Epithelial cell of prostate (primary cell): Measurements from ENCODE around the gene RBBP8NL.

Experiments
- DNase-seq: peaks from one replicate; pipeline ENCODE4 v3.0.0-alpha.2; 2011; ENCODE audit warnings: low read depth, low spot score
- H3K27ac ChIP-seq: fragments of 450-650 bp; 2 replicates; pipeline ENCODE4 v1.5.1; 2017; ENCODE audit warnings: mild to moderate bottlenecking

Gene RBBP8NL

GRCh38 chr20:62424249-62425107 is 2.9 kb downstream of the RBBP8NL start:
- no peak for DNase-seq
- no peak overlapping the region for H3K27ac ChIP-seq

GRCh38 chr20:62423326-62423706 is 4.0 kb downstream of the RBBP8NL start:
- DNase-seq: no peak
- H3K27ac ChIP-seq: no peak overlapping the region

- no peak for DNase-seq
- H3K27ac ChIP-seq: no peak overlapping the region
Observed at GRCh38 chr20:62422636-62423325, 4.6 kb downstream of the RBBP8NL start.

GRCh38 chr20:62421716-62421990 is 5.7 kb downstream of the RBBP8NL start:
- no peak for DNase-seq
- no peak overlapping the region for H3K27ac ChIP-seq

- no peak for DNase-seq
- H3K27ac ChIP-seq: no peak overlapping the region
Observed at GRCh38 chr20:62420846-62421715, 6.3 kb downstream of the RBBP8NL start.

GRCh38 chr20:62419759-62420158 is 7.6 kb downstream of the RBBP8NL start:
- no peak overlapping the region for H3K27ac ChIP-seq
- DNase-seq: no peak

- no peak for DNase-seq
- H3K27ac ChIP-seq: no peak overlapping the region
Observed at GRCh38 chr20:62418709-62419487, 8.4 kb downstream of the RBBP8NL start.

GRCh38 chr20:62417981-62418708 is 9.2 kb downstream of the RBBP8NL start:
- H3K27ac ChIP-seq: no peak overlapping the region
- DNase-seq: no peak

- no peak overlapping the region for H3K27ac ChIP-seq
Observed at GRCh38 chr20:62416651-62417637, 10.4 kb downstream of the RBBP8NL start.

GRCh38 chr20:62415354-62416111 is 11.8 kb downstream of the RBBP8NL start:
- H3K27ac ChIP-seq: no peak overlapping the region
- no peak for DNase-seq

More at GRCh38 chr20:62416651-62417637, 10.4 kb downstream of the RBBP8NL start:
- no peak for DNase-seq

GRCh38 chr20:62413896-62414481 is 13.3 kb downstream of the RBBP8NL start:
- DNase-seq: no peak
- H3K27ac ChIP-seq: no peak overlapping the region

GRCh38 chr20:62413025-62413570 is 14.2 kb downstream of the RBBP8NL start:
- DNase-seq: no peak

GRCh38 chr20:62412194-62413024 is 14.9 kb downstream of the RBBP8NL start:
- H3K27ac ChIP-seq: no peak overlapping the region
- DNase-seq: no peak

More at GRCh38 chr20:62413025-62413570, 14.2 kb downstream of the RBBP8NL start:
- no peak overlapping the region for H3K27ac ChIP-seq

- DNase-seq: no peak
- H3K27ac ChIP-seq: no peak overlapping the region
Observed at GRCh38 chr20:62411479-62412193, 15.7 kb downstream of the RBBP8NL start.

GRCh38 chr20:62410746-62411478 is 16.4 kb downstream of the RBBP8NL start:
- H3K27ac ChIP-seq: no peak overlapping the region
- DNase-seq: no peak
